Stimulated activated memory B cell treated with anti-CD40 and anti-IgM and Interleukin-4, amounts not matched to agents 10 μg/mL and 1 μg/mL and 100 μg/mL, for 72 hours (primary cell): ENCODE data around the gene BRIP1.
"Not testable (repeated sequence)": the region's sequence is repeated elsewhere in the genome, so short reads cannot be mapped to it uniquely, and the experiment has no call there.

ENCODE experiments used
- ATAC-seq: fragments of 150-1000 bp; cut with Tn5 transposase; 2 replicates; pipeline ENCODE4 v1.10.0; 2021
- H3K27ac Mint-ChIP-seq: one replicate; pipeline ENCODE4 v1.8.0; 2022; ENCODE audit warnings: mild to moderate bottlenecking, mixed read lengths
- H3K27me3 Mint-ChIP-seq: one replicate; pipeline ENCODE4 v1.8.0; 2022; ENCODE audit warnings: mixed read lengths
- H3K36me3 Mint-ChIP-seq: one replicate; pipeline ENCODE4 v1.8.0; 2022; ENCODE audit warnings: mixed read lengths
- H3K4me1 Mint-ChIP-seq: one replicate; pipeline ENCODE4 v1.8.0; 2022; ENCODE audit warnings: mixed read lengths
- H3K4me3 Mint-ChIP-seq: one replicate; pipeline ENCODE4 v1.8.0; 2022; ENCODE audit warnings: mild to moderate bottlenecking, moderate library complexity, mixed read lengths
- H3K9me3 Mint-ChIP-seq: one replicate; pipeline ENCODE4 v1.8.0; 2022; ENCODE audit warnings: mixed read lengths

BRIP1 gene

GRCh38 chr17:61686113-61686512, 177.2 kb downstream of the BRIP1 start:
- Mint-ChIP-seq H3K27ac (no peak overlapping the region), H3K36me3 (peaks cover 18% of the 10 kb centered on the region), H3K4me1 (no peaks in the 10 kb centered on the region)

GRCh38 chr17:61684818-61685217, 178.5 kb downstream of the BRIP1 start:
- Mint-ChIP-seq H3K4me1 (no peaks in the 10 kb centered on the region), H3K27me3 (no peaks in the 10 kb centered on the region), H3K9me3 (peaks cover 2% of the 10 kb centered on the region), H3K36me3 (peaks cover 18% of the 10 kb centered on the region), H3K4me3 (no peak overlapping the region), H3K27ac (no peak overlapping the region)
- ATAC-seq: no peak

More at GRCh38 chr17:61686113-61686512, 177.2 kb downstream of the BRIP1 start:
- H3K27me3 Mint-ChIP-seq: no peaks in the 10 kb centered on the region
- H3K4me3 Mint-ChIP-seq: no peak overlapping the region
- peaks cover 2% of the 10 kb centered on the region for H3K9me3 Mint-ChIP-seq
- ATAC-seq: no peak

- no peak overlapping the region for H3K4me3 Mint-ChIP-seq
These were observed 179.2 kb downstream of the BRIP1 start for GRCh38 chr17:61684172-61684571.

GRCh38 chr17:61683466-61683865, 179.9 kb downstream of the BRIP1 start:
- no peak overlapping the region for H3K4me3 Mint-ChIP-seq
- no peak overlapping the region for H3K27ac Mint-ChIP-seq
- H3K4me1 Mint-ChIP-seq: no peaks in the 10 kb centered on the region
- no peaks in the 10 kb centered on the region for H3K9me3 Mint-ChIP-seq
- no peaks in the 10 kb centered on the region for H3K27me3 Mint-ChIP-seq
- H3K36me3 Mint-ChIP-seq: peaks cover 7% of the 10 kb centered on the region
- no peak for ATAC-seq

More at GRCh38 chr17:61684172-61684571, 179.2 kb downstream of the BRIP1 start:
- Mint-ChIP-seq H3K4me1 (no peaks in the 10 kb centered on the region), H3K9me3 (peaks cover 1% of the 10 kb centered on the region), H3K36me3 (peaks cover 14% of the 10 kb centered on the region), H3K27ac (no peak overlapping the region), H3K27me3 (no peaks in the 10 kb centered on the region)
- ATAC-seq: no peak

- Mint-ChIP-seq H3K4me3 (no peak overlapping the region), H3K9me3 (no peaks in the 10 kb centered on the region), H3K4me1 (no peaks in the 10 kb centered on the region), H3K36me3 (no peaks in the 10 kb centered on the region), H3K27me3 (no peaks in the 10 kb centered on the region), H3K27ac (no peak overlapping the region)
- ATAC-seq: no peak
These were observed 182.4 kb downstream of the BRIP1 start for GRCh38 chr17:61680921-61681320.

GRCh38 chr17:61678339-61678738, 185.0 kb downstream of the BRIP1 start:
- H3K4me3 Mint-ChIP-seq: no peak overlapping the region
- no peaks in the 10 kb centered on the region for H3K36me3 Mint-ChIP-seq
- no peak overlapping the region for H3K27ac Mint-ChIP-seq
- H3K4me1 Mint-ChIP-seq: no peaks in the 10 kb centered on the region
- no peaks in the 10 kb centered on the region for H3K9me3 Mint-ChIP-seq
- H3K27me3 Mint-ChIP-seq: no peaks in the 10 kb centered on the region
- no peak for ATAC-seq

GRCh38 chr17:61677150-61677811, 186.0 kb downstream of the BRIP1 start:
- ATAC-seq: not testable (repeated sequence)

GRCh38 chr17:61676522-61676921, 186.8 kb downstream of the BRIP1 start:
- H3K27ac Mint-ChIP-seq, H3K4me1 Mint-ChIP-seq, H3K9me3 Mint-ChIP-seq, H3K36me3 Mint-ChIP-seq, ATAC-seq, H3K27me3 Mint-ChIP-seq, H3K4me3 Mint-ChIP-seq: not testable (repeated sequence)

More at GRCh38 chr17:61677150-61677811, 186.0 kb downstream of the BRIP1 start:
- not testable (repeated sequence) for H3K36me3 Mint-ChIP-seq, H3K4me1 Mint-ChIP-seq, H3K4me3 Mint-ChIP-seq, H3K27me3 Mint-ChIP-seq, H3K9me3 Mint-ChIP-seq, H3K27ac Mint-ChIP-seq

- not testable (repeated sequence) for H3K36me3 Mint-ChIP-seq, ATAC-seq, H3K9me3 Mint-ChIP-seq, H3K4me3 Mint-ChIP-seq, H3K27ac Mint-ChIP-seq, H3K4me1 Mint-ChIP-seq, H3K27me3 Mint-ChIP-seq
These were observed 188.7 kb downstream of the BRIP1 start for GRCh38 chr17:61674609-61675008.

GRCh38 chr17:61673019-61673897, 190.1 kb downstream of the BRIP1 start:
- not testable (repeated sequence) for H3K9me3 Mint-ChIP-seq, ATAC-seq, H3K27me3 Mint-ChIP-seq, H3K36me3 Mint-ChIP-seq, H3K4me1 Mint-ChIP-seq, H3K4me3 Mint-ChIP-seq, H3K27ac Mint-ChIP-seq

- Mint-ChIP-seq H3K36me3 (no peaks in the 10 kb centered on the region), H3K27ac (no peak overlapping the region), H3K4me1 (no peaks in the 10 kb centered on the region), H3K27me3 (no peaks in the 10 kb centered on the region), H3K9me3 (no peaks in the 10 kb centered on the region), H3K4me3 (no peak overlapping the region)
- ATAC-seq: no peak
These were observed 191.2 kb downstream of the BRIP1 start for GRCh38 chr17:61672140-61672539.

GRCh38 chr17:61670691-61671090, 192.6 kb downstream of the BRIP1 start:
- no peak overlapping the region for H3K27ac Mint-ChIP-seq
- no peak for ATAC-seq

GRCh38 chr17:61669522-61669921, 193.8 kb downstream of the BRIP1 start:
- Mint-ChIP-seq H3K27me3 (no peaks in the 10 kb centered on the region), H3K27ac (no peak overlapping the region), H3K9me3 (peaks cover 2% of the 10 kb centered on the region), H3K4me1 (no peaks in the 10 kb centered on the region), H3K36me3 (no peaks in the 10 kb centered on the region), H3K4me3 (no peak overlapping the region)
- no peak for ATAC-seq

More at GRCh38 chr17:61670691-61671090, 192.6 kb downstream of the BRIP1 start:
- no peaks in the 10 kb centered on the region for H3K9me3 Mint-ChIP-seq
- H3K4me1 Mint-ChIP-seq: no peaks in the 10 kb centered on the region
- H3K27me3 Mint-ChIP-seq: no peaks in the 10 kb centered on the region
- H3K4me3 Mint-ChIP-seq: no peak overlapping the region
- no peaks in the 10 kb centered on the region for H3K36me3 Mint-ChIP-seq

GRCh38 chr17:61668486-61668885, 194.8 kb downstream of the BRIP1 start:
- peaks cover 2% of the 10 kb centered on the region for H3K9me3 Mint-ChIP-seq

GRCh38 chr17:61666406-61667088, 196.8 kb downstream of the BRIP1 start:
- H3K27me3 Mint-ChIP-seq, H3K36me3 Mint-ChIP-seq, H3K9me3 Mint-ChIP-seq, ATAC-seq, H3K27ac Mint-ChIP-seq, H3K4me1 Mint-ChIP-seq, H3K4me3 Mint-ChIP-seq: not testable (repeated sequence)

More at GRCh38 chr17:61668486-61668885, 194.8 kb downstream of the BRIP1 start:
- H3K4me3 Mint-ChIP-seq: no peak overlapping the region
- ATAC-seq: no peak
- no peaks in the 10 kb centered on the region for H3K27me3 Mint-ChIP-seq
- no peaks in the 10 kb centered on the region for H3K36me3 Mint-ChIP-seq
- H3K27ac Mint-ChIP-seq: no peak overlapping the region
- H3K4me1 Mint-ChIP-seq: no peaks in the 10 kb centered on the region
